ENCODE data around the gene IHH.
A peak's percentile ranks its signal among the peaks of the same experiment; 100 is the strongest.

Gene IHH

DNA sequence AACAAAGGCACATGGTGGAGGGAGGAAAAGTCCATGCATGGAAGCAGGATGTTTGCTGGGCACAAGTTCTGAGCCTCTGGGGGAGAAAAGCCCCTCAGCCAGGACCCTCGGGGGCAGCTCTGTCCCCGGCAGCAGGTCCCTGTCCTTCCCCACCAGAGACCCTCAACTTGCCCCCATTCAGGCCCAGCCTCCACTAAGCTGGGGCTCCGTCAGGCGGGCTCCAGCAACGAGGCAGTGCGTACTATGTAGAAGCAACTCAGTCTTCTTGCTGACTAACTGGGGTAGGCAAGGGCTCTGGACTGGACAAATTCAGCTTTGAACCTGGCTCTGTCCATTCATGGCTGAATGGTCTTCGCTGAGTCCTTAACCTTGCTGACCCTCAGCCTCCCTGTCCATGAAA, 42.4 kb downstream of the IHH start:
- no peak for DNase-seq

DNA sequence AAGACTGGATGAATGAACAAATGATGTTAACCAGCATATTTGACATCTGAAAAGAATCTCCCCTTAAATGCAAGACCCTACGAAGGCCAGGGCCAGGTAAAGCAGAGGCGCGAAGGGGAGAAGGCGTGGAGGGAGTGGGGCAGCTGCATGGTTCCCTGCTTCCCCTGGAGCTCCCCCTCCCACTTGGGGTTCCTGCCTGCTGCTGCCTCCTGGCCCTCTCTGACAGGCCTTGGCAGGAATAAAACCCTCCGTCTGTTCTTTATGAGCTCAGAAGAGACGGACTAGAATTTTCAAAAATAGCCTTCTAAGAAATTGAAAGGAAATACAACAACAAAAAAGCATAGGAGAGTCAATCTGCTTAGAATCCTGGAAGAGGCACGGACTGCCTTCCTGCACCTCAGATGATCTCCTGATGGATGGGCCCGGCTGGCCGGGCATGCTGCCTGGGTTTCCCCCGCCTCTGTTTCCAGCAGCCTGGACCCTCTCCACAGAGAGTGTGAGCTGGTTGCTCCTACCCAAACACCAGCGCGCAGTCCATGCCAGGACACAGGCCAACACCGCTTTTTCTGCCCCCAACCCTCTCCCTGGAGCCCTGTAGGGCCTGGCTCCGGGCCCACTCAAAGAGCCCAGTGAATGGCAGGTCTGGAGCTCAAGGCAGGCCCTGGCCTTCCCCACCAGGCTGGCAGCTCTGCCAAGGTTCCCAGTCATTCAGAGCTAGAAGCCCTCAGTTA, 43.4 kb downstream of the IHH start:
- no peak for DNase-seq

DNA sequence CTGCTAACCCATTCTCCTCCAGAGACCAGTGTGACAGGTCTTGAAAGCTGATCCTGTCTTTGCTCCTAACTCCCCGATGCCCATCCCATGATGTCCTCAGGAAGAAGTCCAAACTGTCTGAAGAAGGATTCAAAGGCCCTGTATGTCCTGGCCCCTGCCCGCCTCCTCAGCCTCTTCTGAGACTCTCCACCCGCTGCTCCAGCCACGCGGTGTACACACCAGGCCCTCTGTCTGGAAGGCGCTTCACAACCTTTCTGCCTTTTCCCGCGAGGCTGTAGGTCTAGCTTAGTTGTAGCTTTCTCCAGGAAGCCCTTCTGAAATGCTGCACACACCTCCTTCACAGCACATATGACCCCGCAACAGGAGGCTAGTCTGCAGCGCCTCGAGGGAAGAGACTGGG, 44.0 kb downstream of the IHH start:
- no peak for DNase-seq

DNA sequence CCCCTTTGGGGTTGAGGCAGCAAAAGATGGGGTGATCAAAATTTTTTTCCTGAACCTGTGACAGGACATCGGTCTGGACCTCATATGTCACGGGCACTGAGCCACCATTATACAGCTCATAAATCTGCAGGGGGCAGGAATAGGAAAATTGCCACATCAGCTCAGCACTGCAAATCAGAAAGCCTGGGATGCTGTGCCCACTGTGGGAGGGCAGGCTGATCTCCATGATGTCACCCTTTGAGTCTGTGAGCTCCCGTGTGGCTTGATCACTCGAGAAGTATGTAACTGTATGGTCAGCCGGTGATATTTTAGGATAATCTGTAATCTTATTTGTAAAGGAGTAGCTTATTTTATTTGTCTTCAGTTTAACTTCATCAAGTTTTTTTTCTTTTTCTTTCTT, 49.8 kb downstream of the IHH start:
- no peak for DNase-seq

DNA sequence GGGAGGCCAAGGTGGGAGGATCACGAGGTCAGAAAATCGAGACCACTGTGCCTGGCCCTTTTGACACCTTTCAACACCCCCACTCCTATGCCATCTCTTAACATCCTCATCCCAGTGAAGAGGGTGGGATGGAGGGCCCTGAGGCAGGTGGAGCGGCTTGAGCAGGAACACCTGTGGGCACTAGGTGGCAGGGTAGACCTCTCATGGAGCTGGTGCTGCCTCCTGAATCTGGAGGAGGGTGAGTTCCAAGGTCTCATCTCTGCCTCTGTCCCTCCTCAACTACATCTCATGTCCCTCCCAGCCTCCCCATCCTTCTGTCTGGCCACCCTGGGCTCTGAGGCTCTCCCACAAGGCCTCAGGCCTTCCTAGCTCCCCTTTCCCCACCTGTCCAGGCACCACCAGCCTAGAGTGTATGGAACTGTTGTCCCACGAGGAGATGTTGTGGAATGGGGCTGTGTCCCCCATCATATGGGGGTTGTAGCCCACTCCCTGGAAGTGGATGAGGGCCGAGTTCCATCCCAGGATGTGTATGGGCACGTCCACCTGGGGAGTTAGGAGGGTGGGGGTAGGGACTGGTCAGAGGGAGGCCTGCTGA, 50.5 kb downstream of the IHH start:
- DNase-seq = peak in 1 of 2 donors; percentile 23

DNA sequence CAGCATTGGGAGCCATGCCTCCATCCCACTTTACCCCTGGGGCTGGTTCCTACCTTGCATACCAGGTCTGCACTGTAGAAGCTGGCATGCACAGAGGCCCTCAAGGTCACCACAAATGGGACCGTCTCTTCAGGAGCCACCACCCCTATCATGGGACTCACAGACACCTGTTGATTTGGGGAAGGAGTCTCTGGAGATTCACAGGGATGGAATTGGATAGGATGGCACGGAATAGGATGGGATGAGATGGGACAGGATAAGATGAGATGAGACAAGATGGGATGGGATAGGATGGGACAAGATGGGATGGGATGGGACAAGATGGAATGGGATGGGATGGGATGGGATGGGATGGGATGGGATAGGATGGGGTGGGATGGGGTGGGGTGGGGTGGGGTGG, 51.4 kb downstream of the IHH start:
- DNase-seq = no peak

Data from activated CD4-positive, alpha-beta T cell treated with anti-CD3 and anti-CD28 coated beads for 4 hours (primary cell).